NT2/D1 (cell line): ENCODE results near the gene FCMR.

Source experiments
- SUZ12 ChIP-seq: IDR thresholded peaks from 2 replicates; pipeline ENCODE4 v1.6.1; 2011; ENCODE audit not compliant: insufficient read length, insufficient read depth; ENCODE audit errors: extremely low read depth
- YY1 ChIP-seq: IDR thresholded peaks from 2 replicates; pipeline ENCODE4 v1.6.1; 2011; ENCODE audit not compliant: insufficient read length, insufficient read depth
- ZNF274 ChIP-seq: IDR thresholded peaks from 2 replicates; pipeline ENCODE4 v1.6.1; 2011; ENCODE audit warnings: mild to moderate bottlenecking, low read depth, low read length

GRCh38 chr1:206939841-206940587 is 18.3 kb upstream of the FCMR start:
- TF ChIP-seq ZNF274 (no peak), SUZ12 (no peak), YY1 (no peak)
